HFF-Myc (cell line): ENCODE data around the gene PTRH1.

Source experiments
- DNase-seq: peaks from one replicate; pipeline ENCODE4 v3.0.0-alpha.2; 2011; ENCODE audit warnings: low read depth; ENCODE audit errors: extremely low read depth
- H3K4me3 ChIP-seq: replicated peaks from 2 replicates; pipeline ENCODE4 v1.5.1; 2011; ENCODE audit warnings: low read depth, mild to moderate bottlenecking, control low read depth, low read length
- CTCF ChIP-seq: IDR thresholded peaks from 2 replicates; pipeline ENCODE4 v1.5.1; 2012; ENCODE audit warnings: mild to moderate bottlenecking, low read depth, low read length, control low read depth; ENCODE audit errors: missing control alignments

The PTRH1 gene

GRCh38 chr9:127711831-127712274 lies 3.6 kb downstream of the PTRH1 start:
- no peak for DNase-seq
- no peak overlapping the region for H3K4me3 ChIP-seq
- TF ChIP-seq CTCF = no peak

- DNase-seq = no peak
- H3K4me3 ChIP-seq = no peak overlapping the region
- TF ChIP-seq CTCF = no peak
Measured at GRCh38 chr9:127711226-127711701, 4.2 kb downstream of the PTRH1 start.

GRCh38 chr9:127710204-127710783 lies 5.2 kb downstream of the PTRH1 start:
- no peak for TF ChIP-seq CTCF
- no peak for DNase-seq
- no peak overlapping the region for H3K4me3 ChIP-seq

GRCh38 chr9:127708952-127709587 lies 6.4 kb downstream of the PTRH1 start:
- no peak for DNase-seq
- H3K4me3 ChIP-seq = no peak overlapping the region
- TF ChIP-seq CTCF = no peak

GRCh38 chr9:127707766-127708165 lies 7.7 kb downstream of the PTRH1 start:
- TF ChIP-seq CTCF = no peak
- DNase-seq = no peak
- no peak overlapping the region for H3K4me3 ChIP-seq

GRCh38 chr9:127706836-127707241 lies 8.6 kb downstream of the PTRH1 start, which contains the start of gene CFAP157:
Gene CFAP157 (plus strand): TSS chr9:127706988. CDS start chr9:127707032, 44 bp downstream.
- DNase-seq = no peak
- no peak for TF ChIP-seq CTCF
- H3K4me3 ChIP-seq = no peak within 1 kb of the TSS
